NK-92 (cell line): ENCODE data around the gene FOXP2.
"Not testable (repeated sequence)": the region's sequence is repeated elsewhere in the genome, so short reads cannot be mapped to it uniquely, and the experiment has no call there.

Source experiments
- DNase-seq: peaks from one replicate; lab custom pipeline; 2025; ENCODE audit not compliant: unreplicated experiment; lab: John Stamatoyannopoulos, UW

FOXP2 gene

GRCh38 chr7:114419441-114420272 lies 5.0 kb downstream of the FOXP2 start:
- DNase-seq = no peak

GRCh38 chr7:114422507-114423501 lies 8.2 kb downstream of the FOXP2 start:
- DNase-seq = no peak

- no peak for DNase-seq
These were observed 11.8 kb downstream of the FOXP2 start for GRCh38 chr7:114426382-114426781.

GRCh38 chr7:114426824-114427223 lies 12.2 kb downstream of the FOXP2 start:
- DNase-seq = no peak

GRCh38 chr7:114428211-114428610 lies 13.6 kb downstream of the FOXP2 start:
- DNase-seq = no peak

- no peak for DNase-seq
These were observed 16.6 kb downstream of the FOXP2 start for GRCh38 chr7:114431189-114431588.

- no peak for DNase-seq
These were observed 17.4 kb downstream of the FOXP2 start for GRCh38 chr7:114432061-114432460.

GRCh38 chr7:114432703-114433102 lies 18.1 kb downstream of the FOXP2 start:
- DNase-seq = no peak

GRCh38 chr7:114439581-114439980 lies 25.0 kb downstream of the FOXP2 start:
- DNase-seq = no peak

- not testable (repeated sequence) for DNase-seq
These were observed 26.3 kb downstream of the FOXP2 start for GRCh38 chr7:114440927-114441326.

GRCh38 chr7:114444196-114444595 lies 29.6 kb downstream of the FOXP2 start:
- DNase-seq = no peak

GRCh38 chr7:114450431-114450830 lies 35.8 kb downstream of the FOXP2 start:
- no peak for DNase-seq

GRCh38 chr7:114459574-114459973 lies 45.0 kb downstream of the FOXP2 start:
- DNase-seq = no peak

GRCh38 chr7:114460021-114460420 lies 45.4 kb downstream of the FOXP2 start:
- no peak for DNase-seq

- no peak for DNase-seq
These were observed 52.3 kb downstream of the FOXP2 start for GRCh38 chr7:114466917-114467316.

GRCh38 chr7:114468844-114469243 lies 54.2 kb downstream of the FOXP2 start:
- DNase-seq = no peak

GRCh38 chr7:114472896-114473512 lies 58.4 kb downstream of the FOXP2 start:
- DNase-seq = no peak

- DNase-seq = no peak
These were observed 63.8 kb downstream of the FOXP2 start for GRCh38 chr7:114478384-114478783.

GRCh38 chr7:114481999-114482398 lies 67.4 kb downstream of the FOXP2 start:
- DNase-seq = no peak

- DNase-seq = no peak
These were observed 69.6 kb downstream of the FOXP2 start for GRCh38 chr7:114484226-114484625.

- no peak for DNase-seq
These were observed 72.6 kb downstream of the FOXP2 start for GRCh38 chr7:114487174-114487573.
